GM11168 (cell line): ENCODE results near the gene STAG2.
"Not testable (repeated sequence)": the region's sequence is repeated elsewhere in the genome, so short reads cannot be mapped to it uniquely, and the experiment has no call there.

ENCODE experiments used
- in situ Hi-C: fragments of 300-500 bp; cut with MboI; formaldehyde crosslinking; loops from one replicate; pipeline ENCODE4 v1.12.0; 2022; ENCODE audit warnings: low sequenced_read_pairs; ENCODE audit not compliant: unreplicated experiment

STAG2 gene

DNA sequence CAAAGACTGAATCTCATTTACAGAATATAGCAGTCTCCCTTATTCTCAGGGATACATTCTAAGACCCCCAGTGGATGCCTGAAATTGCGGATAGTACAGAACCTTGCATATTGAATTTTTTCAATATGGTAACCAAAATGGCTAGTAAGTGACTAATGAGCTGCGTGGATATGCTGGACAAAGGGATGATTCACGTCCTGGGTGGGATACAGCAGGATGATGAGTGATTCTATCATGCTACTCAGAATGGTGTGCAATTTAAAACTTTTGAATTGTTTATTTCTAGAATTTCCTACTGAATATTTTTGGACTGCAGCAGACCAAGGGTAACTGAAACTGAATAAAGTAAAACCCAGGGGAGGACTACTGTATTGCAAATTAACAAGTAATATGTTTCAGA, 66.7 kb downstream of the STAG2 start:
- in situ Hi-C loops = no loop called here

DNA sequence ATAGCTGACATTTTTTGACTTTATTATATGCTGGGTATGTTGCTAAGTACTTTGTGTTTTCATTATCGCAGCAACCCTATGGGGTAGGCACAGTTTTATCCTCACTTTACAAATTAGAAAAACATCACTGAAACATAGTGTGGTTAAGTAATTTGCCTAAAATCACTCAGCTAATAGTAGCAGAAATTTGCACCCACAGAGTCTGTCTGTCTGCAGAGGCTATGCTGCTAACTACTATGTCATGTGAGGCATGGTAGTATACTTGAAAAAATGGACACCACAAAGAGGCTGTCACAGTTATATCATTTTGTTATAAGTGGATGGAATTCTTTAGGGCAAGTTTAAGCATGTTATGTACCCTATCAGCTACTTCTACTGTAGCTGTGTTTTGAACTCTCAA, 69.0 kb downstream of the STAG2 start:
- in situ Hi-C loops = no loop called here

GRCh38 chrX:124033821-124034220, 72.3 kb downstream of the STAG2 start:
- in situ Hi-C loops = no loop called here

DNA sequence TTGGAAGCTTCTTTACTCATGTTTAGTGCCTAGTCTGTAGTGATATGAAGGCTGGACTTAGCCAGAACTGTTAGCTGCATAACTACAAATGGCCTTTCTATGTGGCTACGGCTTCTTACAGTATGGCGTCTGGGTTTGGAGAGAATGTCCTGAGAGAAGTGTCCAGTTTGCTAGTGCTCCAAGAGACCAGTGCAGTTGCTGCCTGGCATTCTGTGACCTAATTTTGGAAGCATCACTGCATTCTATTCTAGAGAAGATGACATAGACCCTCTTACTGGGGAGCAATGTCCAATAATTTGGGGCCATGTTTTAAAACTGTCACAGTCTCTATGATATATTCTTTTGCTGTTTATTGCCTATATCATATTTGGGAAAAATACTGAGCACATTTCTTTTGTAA, 74.2 kb downstream of the STAG2 start:
- in situ Hi-C loops = no loop called here

DNA sequence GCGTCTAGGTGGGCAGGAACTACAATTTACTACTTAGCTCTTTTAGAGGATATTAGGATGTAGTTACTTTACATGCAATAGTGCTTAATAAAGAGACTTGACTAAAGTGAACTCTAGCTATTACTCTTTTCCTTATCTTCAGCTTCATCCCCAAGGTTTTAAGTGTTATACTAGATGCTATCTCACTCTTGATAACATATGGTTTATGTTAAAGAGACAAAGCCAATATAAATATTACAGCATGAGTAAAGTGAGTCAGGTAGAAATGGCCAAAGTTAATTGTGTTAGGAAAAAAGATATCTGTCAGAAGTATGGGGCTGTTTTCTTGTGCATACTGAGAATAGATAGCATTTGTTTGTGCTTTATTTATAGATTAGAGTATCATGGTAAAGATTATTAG, 80.5 kb downstream of the STAG2 start:
- in situ Hi-C loops = no loop called here

DNA sequence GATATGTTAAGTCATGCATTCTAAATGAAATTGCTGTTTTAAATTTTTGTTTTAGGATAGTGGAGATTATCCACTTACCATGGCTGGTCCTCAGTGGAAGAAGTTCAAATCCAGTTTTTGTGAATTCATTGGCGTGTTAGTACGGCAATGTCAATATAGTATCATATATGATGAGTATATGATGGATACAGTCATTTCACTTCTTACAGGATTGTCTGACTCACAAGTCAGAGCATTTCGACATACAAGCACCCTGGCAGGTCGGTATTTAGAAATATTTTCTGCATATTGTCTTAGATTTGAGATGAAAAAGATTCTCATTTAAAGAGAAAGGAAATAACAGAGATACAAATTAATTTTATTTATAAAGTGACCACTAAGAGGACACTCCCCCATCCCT, 83.6 kb downstream of the STAG2 start:
- in situ Hi-C loops = no loop called here

DNA sequence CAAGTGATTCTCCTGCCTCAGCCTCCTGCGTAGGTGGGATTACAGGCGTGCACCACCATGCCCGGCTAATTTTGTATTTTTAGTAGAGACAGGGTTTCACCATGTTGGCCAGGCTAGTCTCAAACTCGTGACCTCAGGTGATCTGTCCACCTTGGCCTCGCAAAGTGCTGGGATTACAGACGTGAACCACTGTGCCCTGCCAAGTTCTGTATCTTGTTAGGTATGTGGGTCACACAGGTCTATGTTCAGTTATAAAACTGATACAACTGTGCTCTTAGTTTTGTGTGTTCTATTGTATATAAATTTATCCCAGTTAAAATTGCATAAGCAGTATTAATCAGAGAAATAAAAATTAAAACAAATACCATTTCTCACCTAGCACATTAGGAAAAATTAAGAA, 122.9 kb downstream of the STAG2 start:
- in situ Hi-C loops = not testable (repeated sequence)

DNA sequence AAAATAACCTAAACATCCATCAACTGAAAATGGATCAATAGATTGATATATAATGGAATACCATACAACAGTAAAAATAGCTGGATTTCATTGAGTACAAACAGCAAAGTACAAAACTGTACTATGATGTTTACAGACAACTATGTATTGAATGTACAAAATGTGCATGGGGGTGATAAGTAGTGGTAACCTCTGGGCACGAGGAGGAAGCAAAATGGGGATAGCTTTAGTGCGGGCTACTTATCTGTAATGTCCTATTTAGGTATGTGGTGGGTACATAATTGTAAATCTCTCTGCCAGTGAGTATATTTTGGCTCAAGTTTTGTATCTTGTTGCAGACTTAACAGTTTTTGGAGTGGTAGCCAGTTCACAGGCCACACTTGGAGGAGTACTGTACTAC, 123.6 kb downstream of the STAG2 start:
- in situ Hi-C loops = no loop called here

DNA sequence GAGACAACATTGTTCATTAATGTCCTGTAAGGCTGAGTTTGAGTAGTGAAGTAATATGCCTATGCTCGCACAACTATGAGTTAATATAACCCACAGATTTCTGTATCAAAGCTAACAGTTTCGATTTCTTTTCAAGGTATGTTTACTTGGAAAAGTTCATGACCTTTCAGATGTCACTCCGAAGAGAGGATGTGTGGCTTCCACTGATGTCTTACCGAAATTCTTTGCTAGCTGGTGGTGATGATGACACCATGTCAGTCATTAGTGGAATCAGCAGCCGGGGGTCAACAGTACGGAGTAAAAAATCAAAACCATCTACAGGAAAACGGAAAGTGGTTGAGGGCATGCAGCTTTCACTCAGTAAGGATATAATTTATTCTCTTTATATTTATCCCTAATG, 124.9 kb downstream of the STAG2 start:
- in situ Hi-C loops = no loop called here

- in situ Hi-C loops = no loop called here
Measured at GRCh38 chrX:124087000-124087746, 125.7 kb downstream of the STAG2 start.

DNA sequence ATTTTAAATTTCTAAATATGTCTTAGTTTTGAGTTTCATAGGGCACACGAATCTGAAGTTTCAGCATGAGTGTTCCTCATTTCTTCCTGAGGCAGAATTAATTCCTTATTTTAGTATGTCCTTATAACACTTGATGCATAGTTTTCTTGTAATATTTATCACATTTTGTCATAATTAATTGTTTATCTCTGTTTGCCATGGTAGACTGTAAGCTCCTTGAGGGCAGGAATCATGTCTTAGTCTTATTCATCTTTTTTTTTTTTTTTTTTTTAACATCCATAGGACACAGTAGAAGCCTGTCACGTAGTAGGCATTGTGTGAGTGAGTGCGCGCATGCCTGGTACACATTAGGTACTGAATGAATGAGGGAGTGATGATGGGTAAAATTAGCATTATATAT, 131.7 kb downstream of the STAG2 start:
- in situ Hi-C loops = no loop called here

GRCh38 chrX:124097116-124097515, 135.6 kb downstream of the STAG2 start:
- in situ Hi-C loops = no loop called here

GRCh38 chrX:124098089-124098488, 136.6 kb downstream of the STAG2 start:
- in situ Hi-C loops = no loop called here

- in situ Hi-C loops = no loop called here
Measured at GRCh38 chrX:124103966-124104365, 142.5 kb downstream of the STAG2 start.

GRCh38 chrX:124104512-124104911, 143.0 kb downstream of the STAG2 start:
- in situ Hi-C loops = not testable (repeated sequence)

DNA sequence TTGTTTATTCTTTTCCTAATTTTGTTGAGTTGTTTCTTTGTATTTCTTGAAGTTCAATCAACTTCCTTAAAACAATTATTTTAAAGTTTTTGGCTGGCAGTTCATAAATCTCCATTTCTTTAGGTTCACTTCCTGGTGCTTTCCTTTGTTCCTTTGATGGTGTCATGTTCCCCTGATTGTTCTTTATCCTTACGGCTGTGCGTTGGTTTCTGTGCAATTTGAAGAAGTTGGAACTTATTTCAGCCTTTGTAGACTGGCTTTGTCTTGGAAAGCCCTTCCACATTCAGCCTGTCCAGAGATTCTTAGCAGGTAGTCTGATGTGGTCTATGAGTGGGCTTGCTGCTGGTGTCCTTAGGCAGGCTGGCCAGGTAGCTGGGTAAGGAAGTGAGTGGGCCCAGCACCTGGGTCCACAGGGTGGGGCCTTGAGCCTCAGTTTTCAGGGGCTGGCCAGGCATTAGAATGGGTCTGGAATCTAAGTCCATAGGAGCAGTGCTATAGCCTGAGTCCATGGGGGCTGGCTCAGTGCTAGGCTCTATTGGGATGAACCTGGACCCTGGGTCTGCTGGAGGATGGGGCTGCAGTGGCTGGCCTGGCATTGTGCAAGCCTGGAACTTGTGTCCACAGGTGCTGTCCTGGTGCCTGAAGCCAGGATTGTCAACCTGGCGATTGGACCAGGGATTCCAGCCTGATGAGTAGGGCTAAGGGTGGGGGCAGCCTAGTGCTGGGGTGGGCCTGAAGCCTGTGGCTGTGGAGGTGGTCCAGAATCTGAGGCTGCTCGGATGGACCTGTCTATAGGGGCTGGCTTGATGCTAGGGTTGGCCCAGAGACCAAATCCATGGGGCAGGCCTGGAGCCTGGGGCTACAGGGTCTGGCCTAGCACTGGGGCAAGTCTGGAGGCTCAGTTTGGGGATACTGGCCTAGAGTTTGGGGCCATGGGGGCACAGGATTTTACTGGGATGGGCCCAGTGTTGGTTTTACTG, 152.4 kb downstream of the STAG2 start:
- in situ Hi-C loops = no loop called here

DNA sequence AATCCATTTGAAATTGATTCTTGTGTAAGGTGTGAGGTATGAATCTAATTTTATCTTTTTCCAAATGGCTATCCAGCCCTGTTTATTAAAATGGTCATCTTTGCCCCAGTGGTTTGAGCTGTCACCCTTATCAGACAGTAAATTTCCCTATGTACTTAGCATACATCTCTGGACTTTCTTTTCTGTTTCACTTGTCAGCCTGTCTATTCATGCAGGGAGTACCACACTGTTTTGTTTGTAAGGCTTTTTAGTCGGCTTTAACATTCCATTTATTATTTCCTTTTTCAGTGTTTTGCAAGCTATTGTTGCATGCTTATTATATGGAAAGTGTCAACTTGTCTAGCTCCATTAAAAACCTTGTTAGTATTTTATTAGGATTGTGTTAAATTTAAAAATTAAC, 155.8 kb downstream of the STAG2 start:
- in situ Hi-C loops = no loop called here

DNA sequence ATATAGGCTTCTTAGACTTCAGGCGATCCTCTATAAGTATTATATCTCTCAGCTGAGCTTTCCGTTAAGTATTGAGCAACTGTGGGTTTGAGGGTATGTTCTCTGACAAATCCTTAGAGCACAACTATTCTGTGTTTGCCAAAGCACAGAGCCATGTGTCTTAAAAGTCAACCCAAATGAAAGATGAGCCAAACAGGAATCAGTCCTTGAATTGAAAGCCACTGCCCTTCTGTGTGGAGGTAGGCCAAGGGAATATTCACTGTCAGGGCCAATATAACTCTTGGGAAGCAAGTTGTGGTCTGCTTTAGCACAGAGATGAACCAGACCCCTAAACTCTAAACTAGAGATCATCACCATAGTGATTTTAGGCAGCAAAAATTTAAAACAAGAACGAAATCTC, 164.0 kb downstream of the STAG2 start:
- in situ Hi-C loops = no loop called here

- in situ Hi-C loops = no loop called here
Measured at GRCh38 chrX:124127496-124127895, 166.0 kb downstream of the STAG2 start.

DNA sequence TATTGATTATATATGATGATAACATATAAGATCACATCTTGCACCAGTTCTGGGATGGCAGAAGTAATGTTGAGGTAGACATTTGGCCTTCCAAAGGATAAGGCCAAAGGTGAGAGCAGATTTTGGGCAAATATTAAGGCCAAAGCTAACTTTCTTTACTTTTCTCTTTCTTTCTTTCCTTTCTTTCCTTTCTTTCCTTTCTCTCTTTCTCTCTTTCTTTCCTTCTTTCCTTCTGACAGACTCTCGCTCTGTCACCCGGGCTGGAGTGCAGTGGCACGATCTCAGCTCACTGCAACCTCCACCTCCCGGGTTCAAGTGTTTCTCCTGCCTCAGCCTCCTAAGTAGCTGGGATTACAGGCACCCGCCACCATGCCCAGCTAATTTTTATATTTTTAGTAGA, 170.9 kb downstream of the STAG2 start:
- in situ Hi-C loops = not testable (repeated sequence)

DNA sequence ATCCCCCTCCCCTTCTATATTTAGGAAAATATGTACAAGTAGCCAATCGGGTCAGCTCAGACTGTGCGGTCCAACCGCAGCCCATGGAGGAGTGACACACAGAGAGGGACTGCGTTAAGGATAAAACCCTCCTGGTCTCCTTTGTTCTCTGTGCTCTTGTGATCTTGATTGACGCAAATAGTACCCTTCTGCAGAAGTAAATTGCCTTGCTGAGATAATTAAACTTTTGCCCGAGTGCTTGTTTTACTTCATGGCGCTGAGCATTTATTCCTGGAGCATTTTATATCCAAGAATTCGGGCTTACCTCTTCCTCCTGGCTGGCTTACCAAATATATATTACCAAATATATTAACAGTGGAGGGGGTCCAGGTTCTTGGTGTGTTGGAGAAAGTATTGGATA, 184.2 kb downstream of the STAG2 start:
- in situ Hi-C loops = no loop called here
